ENCODE data around the gene LRRC9. TPM values are rescaled to one million over a fixed set of nuclear protein-coding genes. Genes with fewer than 3 reads are reported as not detected.
"Not testable (repeated sequence)": the region's sequence is repeated elsewhere in the genome, so short reads cannot be mapped to it uniquely, and the experiment has no call there.

Gene LRRC9
- total and polyA plus RNA-seq, 2 donors (not counting 1 experiment from before 2014, with no cell fraction given): not detected

- Histone ChIP-seq H4K20me1 (ENCODE audit: control insufficient read depth, insufficient read depth, low read length, poor library complexity, severe bottlenecking) (no peaks in the 10 kb centered on the region), H3K9ac (ENCODE audit: low read length) (no peak overlapping the region), H3K27ac (ENCODE audit: low read length in 2 of 2) (no peak overlapping the region), H3K4me2 (replicated peaks; ENCODE audit: low read depth, low read length, poor library complexity, severe bottlenecking) (no peak overlapping the region), H3K36me3 (replicated peaks in 1 of 2; ENCODE audit: control extremely low read depth in 1 of 2, control insufficient read depth in 1 of 2, extremely low read depth in 1 of 2, insufficient read depth in 2 of 2, low read length in 1 of 2) (no peaks in the 10 kb centered on the region), H3K4me1 (ENCODE audit: control insufficient read depth in 2 of 2, insufficient read depth in 2 of 2, low read length in 2 of 2) (no peaks in the 10 kb centered on the region), H3K79me2 (ENCODE audit: control insufficient read depth, insufficient read depth, low read length) (no peaks in the 10 kb centered on the region), H2AFZ (ENCODE audit: insufficient read depth, low read depth, low read length, poor library complexity, severe bottlenecking) (no peak overlapping the region), H3K9me3 (ENCODE audit: control extremely low read depth in 1 of 3, control insufficient read depth in 2 of 3, insufficient read depth in 1 of 3, low read length in 2 of 3) (no peaks in the 10 kb centered on the region), H3K4me3 (ENCODE audit: control extremely low read depth in 1 of 5, extremely low read depth in 1 of 5, insufficient read depth in 1 of 5, low read depth in 2 of 5, low read length in 4 of 5) (no peak overlapping the region), H3K27me3 (replicated peaks in 1 of 4; ENCODE audit: control extremely low read depth in 1 of 4, control insufficient read depth in 3 of 4, insufficient read depth in 4 of 4, low read length in 3 of 4) (peaks cover 0 to 2% (median 0%) of the 10 kb centered on the region in 4 experiments)
- Mint-ChIP-seq H3K4me3 (no peak overlapping the region), H3K9me3 (ENCODE audit: insufficient read depth) (no peaks in the 10 kb centered on the region), H3K27ac (no peak overlapping the region), H3K4me1 (no peaks in the 10 kb centered on the region), H3K27me3 (peaks cover 8% of the 10 kb centered on the region)
- ChIA-PET CTCF (no interaction called here), POLR2A (no interaction called here)
- intact Hi-C loops (cut with micrococcal nuclease): no loop called here
- TF ChIP-seq EZH2 (IDR thresholded peaks at IDR 0.05; ENCODE audit: borderline replicate concordance, insufficient read depth, low read depth, low read length, poor library complexity, severe bottlenecking): no peak
- TF ChIP-seq, protein P1, sequence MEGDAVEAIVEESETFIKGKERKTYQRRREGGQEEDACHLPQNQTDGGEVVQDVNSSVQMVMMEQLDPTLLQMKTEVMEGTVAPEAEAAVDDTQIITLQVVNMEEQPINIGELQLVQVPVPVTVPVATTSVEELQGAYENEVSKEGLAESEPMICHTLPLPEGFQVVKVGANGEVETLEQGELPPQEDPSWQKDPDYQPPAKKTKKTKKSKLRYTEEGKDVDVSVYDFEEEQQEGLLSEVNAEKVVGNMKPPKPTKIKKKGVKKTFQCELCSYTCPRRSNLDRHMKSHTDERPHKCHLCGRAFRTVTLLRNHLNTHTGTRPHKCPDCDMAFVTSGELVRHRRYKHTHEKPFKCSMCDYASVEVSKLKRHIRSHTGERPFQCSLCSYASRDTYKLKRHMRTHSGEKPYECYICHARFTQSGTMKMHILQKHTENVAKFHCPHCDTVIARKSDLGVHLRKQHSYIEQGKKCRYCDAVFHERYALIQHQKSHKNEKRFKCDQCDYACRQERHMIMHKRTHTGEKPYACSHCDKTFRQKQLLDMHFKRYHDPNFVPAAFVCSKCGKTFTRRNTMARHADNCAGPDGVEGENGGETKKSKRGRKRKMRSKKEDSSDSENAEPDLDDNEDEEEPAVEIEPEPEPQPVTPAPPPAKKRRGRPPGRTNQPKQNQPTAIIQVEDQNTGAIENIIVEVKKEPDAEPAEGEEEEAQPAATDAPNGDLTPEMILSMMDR (IDR thresholded peaks at IDR 0.05): no peak
- DNase-seq (no peak), ATAC-seq (ENCODE audit: low read depth) (no peak)
- no CpG with 5 or more reads among the region's 1 CpG for WGBS (ENCODE audit: insufficient coverage)
Observed at GRCh38 chr14:59936145-59936544, 16.2 kb downstream of the LRRC9 start.

DNA sequence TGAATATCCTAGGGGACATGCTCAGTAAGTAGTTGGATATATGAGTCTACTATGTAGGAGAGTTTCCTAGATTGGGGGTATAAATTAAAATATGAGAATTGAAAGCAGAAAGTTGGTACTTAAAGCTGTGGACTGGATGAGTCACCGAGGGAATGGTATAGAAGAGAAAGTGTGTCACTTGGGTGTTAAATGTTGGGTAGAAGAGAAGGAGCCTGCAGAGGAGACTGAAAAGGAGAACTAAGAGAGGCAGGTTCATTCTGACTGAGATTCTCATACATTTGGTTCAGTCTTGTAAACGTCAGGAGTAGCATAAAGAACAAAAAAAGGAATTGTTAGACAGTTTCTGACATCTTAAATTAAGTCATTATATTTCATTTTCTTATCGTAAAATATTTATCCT, 19.9 kb downstream of the LRRC9 start:
- WGBS (ENCODE audit: insufficient coverage): 77% methylated on average over 1 of the region's 3 CpGs
- DNase-seq (no peak), ATAC-seq (ENCODE audit: low read depth) (no peak)
- intact Hi-C loops (cut with micrococcal nuclease): no loop called here
- H3K4me1 ChIP-seq (ENCODE audit: control insufficient read depth in 2 of 2, insufficient read depth in 2 of 2, low read length in 2 of 2): no peaks in the 10 kb centered on the region
- no peak overlapping the region for H3K27ac ChIP-seq (ENCODE audit: low read length in 2 of 2)
- peaks cover 0 to 3% (median 0%) of the 10 kb centered on the region in 3 donors for H3K9me3 ChIP-seq (ENCODE audit: control extremely low read depth in 1 of 3, control insufficient read depth in 2 of 3, insufficient read depth in 1 of 3, low read length in 2 of 3)
- H3K79me2 ChIP-seq (ENCODE audit: control insufficient read depth, insufficient read depth, low read length): no peaks in the 10 kb centered on the region
- no peak overlapping the region for H3K9ac ChIP-seq (ENCODE audit: low read length)
- H4K20me1 ChIP-seq (ENCODE audit: control insufficient read depth, insufficient read depth, low read length, poor library complexity, severe bottlenecking): no peaks in the 10 kb centered on the region
- ChIA-PET POLR2A (no interaction called here), CTCF (no interaction called here)
- no peak overlapping the region for H3K4me2 ChIP-seq (replicated peaks; ENCODE audit: low read depth, low read length, poor library complexity, severe bottlenecking)
- no peak overlapping the region for H3K4me3 ChIP-seq (ENCODE audit: control extremely low read depth in 1 of 5, extremely low read depth in 1 of 5, insufficient read depth in 1 of 5, low read depth in 2 of 5, low read length in 4 of 5)
- no peak overlapping the region for H2AFZ ChIP-seq (ENCODE audit: insufficient read depth, low read depth, low read length, poor library complexity, severe bottlenecking)
- Mint-ChIP-seq H3K4me3 (no peak overlapping the region), H3K9me3 (ENCODE audit: insufficient read depth) (no peaks in the 10 kb centered on the region), H3K27me3 (peaks cover 8% of the 10 kb centered on the region), H3K4me1 (peaks cover 5% of the 10 kb centered on the region), H3K27ac (no peak overlapping the region)
- no peaks in the 10 kb centered on the region for H3K27me3 ChIP-seq (replicated peaks in 1 of 4; ENCODE audit: control extremely low read depth in 1 of 4, control insufficient read depth in 3 of 4, insufficient read depth in 4 of 4, low read length in 3 of 4)
- H3K36me3 ChIP-seq (replicated peaks in 1 of 2; ENCODE audit: control extremely low read depth in 1 of 2, control insufficient read depth in 1 of 2, extremely low read depth in 1 of 2, insufficient read depth in 2 of 2, low read length in 1 of 2): no peaks in the 10 kb centered on the region
- TF ChIP-seq EZH2 (IDR thresholded peaks at IDR 0.05; ENCODE audit: borderline replicate concordance, insufficient read depth, low read depth, low read length, poor library complexity, severe bottlenecking): no peak
- TF ChIP-seq, protein P1 (IDR thresholded peaks at IDR 0.05): no peak

GRCh38 chr14:59942296-59942862, 22.4 kb downstream of the LRRC9 start:
- H3K9me3 ChIP-seq (ENCODE audit: control extremely low read depth in 1 of 3, control insufficient read depth in 2 of 3, insufficient read depth in 1 of 3, low read length in 2 of 3); H3K27ac Mint-ChIP-seq; H3K27me3 Mint-ChIP-seq; H3K4me2 ChIP-seq (replicated peaks; ENCODE audit: low read depth, low read length, poor library complexity, severe bottlenecking); H3K9me3 Mint-ChIP-seq (ENCODE audit: insufficient read depth); H3K9ac ChIP-seq (ENCODE audit: low read length); intact Hi-C loops (cut with micrococcal nuclease); ATAC-seq (ENCODE audit: low read depth); H3K4me3 Mint-ChIP-seq; H3K4me3 ChIP-seq (ENCODE audit: control extremely low read depth in 1 of 5, extremely low read depth in 1 of 5, insufficient read depth in 1 of 5, low read depth in 2 of 5, low read length in 4 of 5); H3K4me1 Mint-ChIP-seq; H3K79me2 ChIP-seq (ENCODE audit: control insufficient read depth, insufficient read depth, low read length); H3K27me3 ChIP-seq (replicated peaks in 1 of 4; ENCODE audit: control extremely low read depth in 1 of 4, control insufficient read depth in 3 of 4, insufficient read depth in 4 of 4, low read length in 3 of 4); H3K4me1 ChIP-seq (ENCODE audit: control insufficient read depth in 2 of 2, insufficient read depth in 2 of 2, low read length in 2 of 2); H2AFZ ChIP-seq (ENCODE audit: insufficient read depth, low read depth, low read length, poor library complexity, severe bottlenecking); H3K27ac ChIP-seq (ENCODE audit: low read length in 2 of 2); H3K36me3 ChIP-seq (replicated peaks in 1 of 2; ENCODE audit: control extremely low read depth in 1 of 2, control insufficient read depth in 1 of 2, extremely low read depth in 1 of 2, insufficient read depth in 2 of 2, low read length in 1 of 2); H4K20me1 ChIP-seq (ENCODE audit: control insufficient read depth, insufficient read depth, low read length, poor library complexity, severe bottlenecking): not testable (repeated sequence)
- ChIA-PET POLR2A (interaction anchor here (0.6 kb wide), 1 partner anchor 245 kb away, joined by 8 read pairs; no protein-coding TSS in a partner anchor), CTCF (interaction anchor here (1.1 kb wide), 1 partner anchor 22 kb away, joined by 3 read pairs; no protein-coding TSS in a partner anchor)
- WGBS (ENCODE audit: insufficient coverage): 75% methylated on average over 4 of the region's 10 CpGs
- DNase-seq: peak; percentile 25

Measured in B cell (primary cell).